ENCODE results near the gene PRR35.

DNA sequence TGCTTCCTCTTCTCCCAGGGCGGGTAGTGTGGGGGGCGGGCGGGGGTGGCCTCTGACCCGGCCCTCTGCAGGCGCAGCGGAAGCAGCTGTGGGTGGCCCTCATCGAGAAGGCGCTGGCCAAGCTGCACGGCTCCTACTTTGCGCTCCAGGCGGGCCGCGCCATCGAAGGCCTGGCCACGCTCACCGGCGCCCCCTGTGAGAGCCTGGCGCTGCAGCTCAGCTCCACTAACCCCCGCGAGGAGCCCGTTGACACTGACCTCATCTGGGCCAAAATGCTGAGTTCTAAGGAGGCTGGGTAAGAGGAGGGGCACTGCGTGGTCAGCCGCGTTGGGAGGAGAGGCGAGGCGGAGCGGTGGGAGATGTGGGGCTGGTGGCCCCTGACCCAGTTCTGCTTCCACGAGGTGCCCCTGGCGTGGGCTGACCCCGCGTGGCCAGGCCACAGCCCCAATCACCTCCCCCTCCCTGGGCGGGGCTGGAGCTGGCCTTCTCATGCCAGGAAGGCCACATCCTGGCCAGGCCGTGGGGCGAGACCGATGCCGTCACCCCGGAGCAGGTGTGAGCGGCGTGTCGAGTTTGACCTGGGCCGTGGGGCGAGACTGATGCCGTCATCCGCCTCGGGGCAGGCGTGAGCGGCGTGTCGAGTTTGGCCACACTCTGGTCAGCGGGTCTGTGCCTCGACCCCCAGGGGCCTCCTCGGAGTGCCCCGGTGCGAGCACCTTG is 10.5 kb upstream of the PRR35 start:
- TF ChIP-seq POLR2AphosphoS5 (IDR thresholded peaks at IDR 0.05; ENCODE audit: low read depth, low read length) (no peak), TAF1 (IDR thresholded peaks at IDR 0.05; ENCODE audit: borderline replicate concordance, insufficient read depth, low read length) (no peak), FOXP2 (optimal IDR thresholded peaks at IDR 0.05; ENCODE audit: borderline replicate concordance, extremely low read depth, extremely low read length, insufficient read depth) (no peak), SIN3A (IDR thresholded peaks at IDR 0.05; ENCODE audit: borderline replicate concordance, insufficient read depth, low read length) (no peak)
- TF ChIP-seq, protein P1, sequence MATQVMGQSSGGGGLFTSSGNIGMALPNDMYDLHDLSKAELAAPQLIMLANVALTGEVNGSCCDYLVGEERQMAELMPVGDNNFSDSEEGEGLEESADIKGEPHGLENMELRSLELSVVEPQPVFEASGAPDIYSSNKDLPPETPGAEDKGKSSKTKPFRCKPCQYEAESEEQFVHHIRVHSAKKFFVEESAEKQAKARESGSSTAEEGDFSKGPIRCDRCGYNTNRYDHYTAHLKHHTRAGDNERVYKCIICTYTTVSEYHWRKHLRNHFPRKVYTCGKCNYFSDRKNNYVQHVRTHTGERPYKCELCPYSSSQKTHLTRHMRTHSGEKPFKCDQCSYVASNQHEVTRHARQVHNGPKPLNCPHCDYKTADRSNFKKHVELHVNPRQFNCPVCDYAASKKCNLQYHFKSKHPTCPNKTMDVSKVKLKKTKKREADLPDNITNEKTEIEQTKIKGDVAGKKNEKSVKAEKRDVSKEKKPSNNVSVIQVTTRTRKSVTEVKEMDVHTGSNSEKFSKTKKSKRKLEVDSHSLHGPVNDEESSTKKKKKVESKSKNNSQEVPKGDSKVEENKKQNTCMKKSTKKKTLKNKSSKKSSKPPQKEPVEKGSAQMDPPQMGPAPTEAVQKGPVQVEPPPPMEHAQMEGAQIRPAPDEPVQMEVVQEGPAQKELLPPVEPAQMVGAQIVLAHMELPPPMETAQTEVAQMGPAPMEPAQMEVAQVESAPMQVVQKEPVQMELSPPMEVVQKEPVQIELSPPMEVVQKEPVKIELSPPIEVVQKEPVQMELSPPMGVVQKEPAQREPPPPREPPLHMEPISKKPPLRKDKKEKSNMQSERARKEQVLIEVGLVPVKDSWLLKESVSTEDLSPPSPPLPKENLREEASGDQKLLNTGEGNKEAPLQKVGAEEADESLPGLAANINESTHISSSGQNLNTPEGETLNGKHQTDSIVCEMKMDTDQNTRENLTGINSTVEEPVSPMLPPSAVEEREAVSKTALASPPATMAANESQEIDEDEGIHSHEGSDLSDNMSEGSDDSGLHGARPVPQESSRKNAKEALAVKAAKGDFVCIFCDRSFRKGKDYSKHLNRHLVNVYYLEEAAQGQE (IDR thresholded peaks at IDR 0.05; ENCODE audit: insufficient read depth in 1 of 2, low read depth in 2 of 2, low read length in 2 of 2), result no peak
